GM19452 (cell line): ENCODE measurements around the gene EIF4B.

Source experiments
- ATAC-seq: cut with Tn5 transposase; IDR thresholded peaks from one replicate; pipeline ENCODE4 v1.9.1; 2021; ENCODE audit not compliant: unreplicated experiment

The EIF4B gene

GRCh38 chr12:53056901-53057300, 50.6 kb downstream of the EIF4B start:
- no peak for ATAC-seq

GRCh38 chr12:53057816-53058500, 51.7 kb downstream of the EIF4B start:
- no peak for ATAC-seq

- ATAC-seq = no peak
Measured at GRCh38 chr12:53058674-53059433, 52.6 kb downstream of the EIF4B start.

DNA sequence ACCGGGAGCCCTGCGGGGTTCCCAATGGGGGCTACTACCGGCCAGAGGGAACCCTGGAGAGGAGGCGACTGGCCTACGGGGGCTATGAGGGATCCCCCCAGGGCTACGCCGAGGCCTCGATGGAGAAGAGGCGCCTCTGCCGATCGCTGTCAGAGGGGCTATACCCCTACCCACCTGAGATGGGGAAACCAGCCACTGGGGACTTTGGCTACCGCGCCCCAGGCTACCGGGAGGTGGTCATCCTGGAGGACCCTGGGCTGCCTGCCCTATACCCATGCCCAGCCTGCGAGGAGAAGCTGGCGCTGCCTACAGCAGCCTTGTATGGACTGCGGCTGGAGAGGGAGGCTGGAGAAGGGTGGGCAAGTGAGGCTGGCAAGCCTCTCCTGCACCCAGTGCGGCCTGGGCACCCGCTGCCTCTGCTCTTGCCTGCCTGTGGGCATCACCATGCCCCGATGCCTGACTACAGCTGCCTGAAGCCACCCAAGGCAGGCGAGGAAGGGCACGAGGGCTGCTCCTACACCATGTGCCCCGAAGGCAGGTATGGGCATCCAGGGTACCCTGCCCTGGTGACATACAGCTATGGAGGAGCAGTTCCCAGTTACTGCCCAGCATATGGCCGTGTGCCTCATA, 53.3 kb downstream of the EIF4B start:
- no peak for ATAC-seq

DNA sequence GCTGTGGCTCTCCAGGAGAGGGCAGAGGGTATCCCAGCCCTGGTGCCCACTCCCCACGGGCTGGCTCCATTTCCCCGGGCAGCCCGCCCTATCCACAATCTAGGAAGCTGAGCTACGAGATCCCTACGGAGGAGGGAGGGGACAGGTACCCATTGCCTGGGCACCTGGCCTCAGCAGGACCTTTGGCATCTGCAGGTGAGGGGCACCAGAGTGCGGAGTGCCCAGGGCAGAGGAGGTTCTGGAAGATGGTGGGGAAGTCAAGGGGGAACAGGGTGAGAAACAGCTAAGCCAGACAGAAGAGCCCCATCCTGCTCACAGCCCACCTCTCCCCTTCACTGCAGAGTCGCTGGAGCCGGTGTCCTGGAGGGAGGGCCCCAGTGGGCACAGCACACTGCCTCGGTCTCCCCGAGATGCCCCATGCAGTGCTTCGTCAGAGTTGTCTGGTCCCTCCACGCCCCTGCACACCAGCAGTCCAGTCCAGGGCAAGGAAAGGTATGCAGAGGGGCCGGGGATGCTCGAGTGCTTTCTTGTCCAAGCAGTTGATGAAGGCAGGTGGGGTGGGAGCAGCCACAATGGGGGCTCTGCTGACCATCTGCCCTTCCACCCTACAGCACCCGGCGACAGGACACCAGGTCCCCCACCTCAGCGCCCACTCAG, 53.9 kb downstream of the EIF4B start:
- ATAC-seq = no peak

DNA sequence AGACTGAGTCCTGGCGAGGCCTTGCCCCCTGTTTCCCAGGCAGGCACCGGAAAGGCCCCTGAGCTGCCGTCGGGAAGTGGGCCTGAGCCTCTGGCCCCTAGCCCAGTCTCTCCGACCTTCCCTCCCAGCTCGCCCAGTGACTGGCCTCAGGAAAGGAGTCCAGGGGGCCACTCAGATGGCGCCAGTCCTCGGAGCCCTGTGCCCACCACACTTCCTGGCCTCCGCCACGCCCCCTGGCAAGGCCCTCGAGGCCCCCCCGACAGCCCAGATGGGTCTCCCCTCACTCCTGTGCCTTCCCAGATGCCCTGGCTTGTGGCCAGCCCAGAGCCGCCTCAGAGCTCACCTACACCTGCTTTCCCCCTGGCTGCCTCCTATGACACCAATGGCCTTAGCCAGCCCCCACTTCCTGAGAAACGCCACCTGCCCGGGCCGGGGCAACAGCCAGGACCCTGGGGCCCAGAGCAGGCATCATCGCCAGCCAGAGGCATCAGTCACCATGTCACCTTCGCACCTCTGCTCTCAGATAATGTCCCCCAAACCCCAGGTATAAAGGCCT, 54.5 kb downstream of the EIF4B start:
- ATAC-seq = no peak

GRCh38 chr12:53061404-53062010, 55.3 kb downstream of the EIF4B start:
- ATAC-seq = no peak

DNA sequence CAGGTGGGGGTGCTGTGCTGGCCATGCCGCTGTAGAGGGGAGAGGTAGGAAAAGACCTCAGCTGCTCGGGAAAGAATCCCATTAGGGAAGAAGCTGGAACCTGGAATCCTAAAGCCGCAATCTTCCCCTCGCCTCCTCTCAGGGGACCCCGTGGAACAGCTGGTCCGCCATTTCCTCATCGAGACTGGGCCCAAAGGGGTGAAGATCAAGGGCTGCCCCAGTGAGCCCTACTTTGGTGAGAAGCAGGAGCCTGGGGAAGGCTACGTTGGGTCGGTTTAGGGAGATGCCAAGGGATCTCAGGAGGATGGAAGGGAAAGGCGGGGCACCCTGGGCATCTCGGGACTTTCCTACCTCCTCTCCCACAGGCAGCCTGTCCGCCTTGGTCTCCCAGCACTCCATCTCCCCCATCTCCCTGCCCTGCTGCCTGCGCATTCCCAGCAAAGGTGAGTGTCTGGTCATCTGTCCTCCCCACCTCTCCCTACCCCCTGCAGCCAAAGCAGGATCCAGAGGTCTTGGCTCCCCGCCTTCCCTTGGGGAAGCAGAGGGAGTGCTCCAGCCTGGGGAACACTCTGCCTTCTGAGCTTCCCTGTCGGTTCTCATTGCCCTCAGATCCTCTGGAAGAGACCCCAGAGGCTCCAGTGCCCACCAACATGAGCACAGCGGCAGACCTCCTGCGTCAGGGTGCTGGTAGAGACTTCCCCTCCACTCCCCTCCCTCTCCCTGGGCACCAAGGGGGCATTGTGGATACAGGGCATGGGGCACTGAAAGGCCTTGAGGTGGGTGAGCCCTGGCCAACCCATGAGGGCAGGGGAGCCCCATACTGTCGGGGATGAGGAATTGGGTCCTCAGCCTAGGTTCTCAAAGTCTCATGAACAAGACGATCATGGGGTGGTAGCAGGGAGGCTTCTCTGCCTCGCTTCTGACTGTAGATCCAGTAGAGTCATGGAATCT, 56.0 kb downstream of the EIF4B start:
- ATAC-seq = no peak

- no peak for ATAC-seq
Measured at GRCh38 chr12:53062977-53063707, 56.9 kb downstream of the EIF4B start.

DNA sequence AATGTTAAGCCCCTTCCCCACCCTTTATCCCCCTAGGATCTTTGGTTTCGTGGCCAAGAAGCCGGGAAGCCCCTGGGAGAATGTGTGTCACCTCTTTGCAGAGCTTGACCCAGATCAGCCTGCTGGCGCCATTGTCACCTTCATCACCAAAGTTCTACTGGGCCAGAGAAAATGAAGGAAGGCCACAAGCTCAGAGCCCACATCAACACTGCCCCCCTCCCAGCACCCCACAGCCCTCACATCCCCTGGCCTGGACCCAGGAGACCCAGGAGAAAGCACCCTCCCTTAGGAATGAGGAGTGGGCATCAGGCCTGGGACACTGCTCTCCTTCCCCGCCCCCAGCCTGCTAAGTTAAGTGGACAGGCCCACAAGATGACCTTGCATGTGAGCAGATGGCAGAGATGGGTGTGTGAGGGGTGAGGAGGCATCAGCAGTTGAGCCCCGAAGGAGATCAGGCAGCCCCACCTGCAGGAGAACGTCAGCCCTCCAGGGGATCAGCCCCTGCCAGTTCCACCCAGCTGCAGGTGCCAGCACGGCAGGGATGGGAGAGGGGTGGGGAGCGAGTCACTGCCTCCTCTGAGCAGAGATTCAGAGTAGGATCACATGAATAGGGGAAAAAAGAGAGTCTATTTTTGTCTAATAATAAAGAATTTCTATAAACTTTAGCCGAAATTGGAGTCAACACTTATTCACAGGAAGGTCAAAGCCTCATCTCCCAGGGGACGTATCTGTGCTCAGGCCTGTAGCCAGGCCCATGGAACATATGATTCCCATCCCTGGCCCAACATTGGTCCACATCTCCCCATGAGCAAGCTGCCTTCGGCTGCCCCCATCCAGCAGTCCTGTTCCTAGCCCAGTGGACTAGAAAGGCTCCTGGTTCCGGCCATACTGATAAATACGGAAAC, 57.7 kb downstream of the EIF4B start:
- no peak for ATAC-seq

DNA sequence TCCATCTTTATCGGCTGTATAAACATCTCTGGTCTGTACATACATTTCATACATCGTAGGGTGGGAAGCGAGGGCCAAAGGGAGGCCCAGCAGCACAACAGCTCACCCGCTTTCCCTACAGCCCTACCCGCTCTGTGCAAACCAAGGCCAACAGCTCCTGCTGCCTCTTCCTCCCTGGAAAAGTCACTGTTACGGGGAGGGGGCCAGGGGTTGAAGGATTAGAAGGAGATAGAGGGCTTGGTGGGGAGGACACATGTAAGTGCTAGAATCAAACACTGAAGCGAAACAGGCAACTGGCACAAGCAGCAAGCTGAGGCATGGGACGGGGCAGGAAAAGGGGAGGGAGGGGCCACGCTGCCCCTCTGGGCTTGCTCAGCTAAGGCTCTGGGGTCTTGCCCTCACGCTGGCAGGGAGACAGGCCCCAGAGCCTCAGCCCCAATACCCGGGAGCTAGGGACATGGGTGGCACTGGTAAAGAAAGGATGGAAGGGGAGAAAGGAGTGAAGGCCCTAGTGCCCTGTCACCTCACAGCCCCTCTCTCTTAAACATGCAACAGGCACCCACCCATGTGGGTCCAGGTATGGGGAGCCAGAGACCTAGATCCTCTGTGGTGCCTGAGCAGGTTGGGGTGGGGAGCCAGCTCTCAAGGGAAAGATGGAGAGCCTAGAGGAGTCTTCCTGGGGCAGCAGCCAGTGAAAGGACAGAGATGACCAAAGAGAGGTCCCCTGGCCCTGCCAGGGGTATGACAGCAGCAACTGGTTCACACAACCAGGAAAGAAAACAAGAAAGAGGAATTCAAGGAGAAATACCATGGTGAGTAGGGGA, 58.6 kb downstream of the EIF4B start:
- ATAC-seq = no peak

GRCh38 chr12:53065470-53065869, 59.2 kb downstream of the EIF4B start:
- no peak for ATAC-seq

- no peak for ATAC-seq
Measured at GRCh38 chr12:53065975-53066931, 60.0 kb downstream of the EIF4B start.

GRCh38 chr12:53067074-53067992, 61.1 kb downstream of the EIF4B start:
- ATAC-seq = no peak
